HFF-Myc (cell line): ENCODE data around the gene ADGRL2.

Source experiments
- DNase-seq: peaks from one replicate; pipeline ENCODE4 v3.0.0-alpha.2; 2011; ENCODE audit warnings: low read depth; ENCODE audit errors: extremely low read depth
- H3K4me3 ChIP-seq: replicated peaks from 2 replicates; pipeline ENCODE4 v1.5.1; 2011; ENCODE audit warnings: low read depth, mild to moderate bottlenecking, control low read depth, low read length
- CTCF ChIP-seq: IDR thresholded peaks from 2 replicates; pipeline ENCODE4 v1.5.1; 2012; ENCODE audit warnings: mild to moderate bottlenecking, low read depth, low read length, control low read depth; ENCODE audit errors: missing control alignments

Gene ADGRL2

DNA sequence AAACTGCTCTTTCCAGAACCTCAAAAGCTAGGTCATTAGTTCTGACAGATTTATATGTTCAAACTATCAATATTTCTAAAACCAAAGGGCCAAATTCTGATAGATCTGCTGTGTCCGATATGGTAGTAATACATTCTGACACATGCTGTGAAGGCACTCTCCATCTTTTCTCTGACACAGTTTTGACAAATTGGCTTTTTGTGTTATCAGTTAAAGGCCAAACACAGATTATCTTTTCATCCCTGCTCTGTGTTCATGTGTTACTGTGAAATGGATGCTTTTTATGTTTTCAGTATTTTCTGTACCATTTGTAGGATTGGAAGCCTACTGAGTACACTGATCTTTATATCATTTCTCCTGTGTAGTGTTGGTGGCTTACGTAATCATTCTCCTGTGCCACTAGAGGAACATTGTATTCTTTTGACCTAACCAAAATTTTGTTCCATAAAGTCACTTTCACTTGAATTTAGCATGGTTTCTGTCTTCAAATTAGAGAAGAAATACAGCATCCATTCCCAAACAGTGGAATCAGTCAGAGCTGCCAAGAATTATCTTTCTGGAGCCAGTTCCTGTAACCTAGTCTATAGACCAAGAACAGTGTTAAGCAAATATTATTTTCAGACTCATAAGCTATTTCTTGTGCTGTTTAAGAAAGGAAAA lies 137.2 kb downstream of the ADGRL2 start:
- no peak for TF ChIP-seq CTCF
- H3K4me3 ChIP-seq = no peak overlapping the region
- DNase-seq = no peak

GRCh38 chr1:81948495-81948894 lies 147.8 kb downstream of the ADGRL2 start:
- no peak for DNase-seq
- H3K4me3 ChIP-seq = no peak overlapping the region
- TF ChIP-seq CTCF = no peak

- no peak for DNase-seq
- TF ChIP-seq CTCF = no peak
- no peak overlapping the region for H3K4me3 ChIP-seq
These were observed 148.7 kb downstream of the ADGRL2 start for GRCh38 chr1:81949421-81949820.

DNA sequence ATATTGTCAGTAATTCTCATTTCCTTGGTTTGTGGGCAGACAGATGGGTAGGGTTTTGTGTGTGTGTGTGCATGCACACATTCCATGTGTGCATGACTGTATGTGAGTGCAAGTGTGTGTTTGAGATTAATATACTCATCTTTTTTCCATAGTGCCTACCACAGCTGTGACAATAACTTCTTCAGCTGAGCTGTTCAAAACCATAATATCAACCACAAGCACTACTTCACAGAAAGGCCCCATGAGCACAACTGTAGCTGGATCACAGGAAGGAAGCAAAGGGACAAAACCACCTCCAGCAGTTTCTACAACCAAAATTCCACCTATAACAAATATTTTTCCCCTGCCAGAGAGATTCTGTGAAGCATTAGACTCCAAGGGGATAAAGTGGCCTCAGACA lies 149.3 kb downstream of the ADGRL2 start:
- no peak for TF ChIP-seq CTCF
- no peak overlapping the region for H3K4me3 ChIP-seq
- no peak for DNase-seq

- H3K4me3 ChIP-seq = no peak overlapping the region
- no peak for TF ChIP-seq CTCF
- DNase-seq = no peak
These were observed 150.0 kb downstream of the ADGRL2 start for GRCh38 chr1:81950591-81951244.

DNA sequence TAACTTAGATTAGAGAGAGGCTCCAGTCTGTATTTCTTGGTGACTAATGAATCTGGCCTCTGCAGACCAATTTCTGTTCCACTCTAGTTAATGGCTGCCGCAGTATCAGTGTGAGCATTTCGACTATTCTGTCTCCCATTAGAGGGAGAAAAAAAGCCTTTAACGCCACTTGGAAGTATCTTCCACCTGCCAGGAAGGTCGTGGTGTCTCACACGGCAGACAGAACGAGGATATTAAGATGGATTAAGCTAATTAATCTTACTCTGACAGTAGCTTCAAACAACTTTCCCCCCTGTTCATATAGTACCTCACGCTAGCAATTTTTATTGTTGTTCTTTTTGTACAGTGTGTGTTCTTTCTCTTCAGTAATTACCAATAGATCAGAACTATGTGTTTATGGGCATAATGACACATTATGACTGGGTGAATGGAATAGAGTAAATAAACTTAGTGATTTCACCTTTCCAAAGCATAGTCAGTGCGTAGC lies 153.8 kb downstream of the ADGRL2 start:
- DNase-seq = no peak
- no peak for TF ChIP-seq CTCF
- H3K4me3 ChIP-seq = no peak overlapping the region
